Osteoblast (primary cell): ENCODE data around the gene FBN2. TPM values are rescaled to one million over a fixed set of nuclear protein-coding genes. Genes with fewer than 3 reads are reported as not detected.

Source experiments
- DNase-seq: peaks from one replicate; pipeline ENCODE4 v3.0.0; 2011; ENCODE audit warnings: low spot score, mixed read lengths; ENCODE audit not compliant: insufficient read length; ENCODE audit errors: missing footprints
- H2AFZ ChIP-seq: 2 replicates; pipeline ENCODE4 v1.6.0; 2011; ENCODE audit warnings: mild to moderate bottlenecking, low read length
- H3K27ac ChIP-seq: 2 replicates; pipeline ENCODE4 v1.5.1; 2011; ENCODE audit warnings: mild to moderate bottlenecking, low read depth, low read length, moderate library complexity
- H3K27me3 ChIP-seq: 2 replicates; pipeline ENCODE4 v1.6.0; 2012; ENCODE audit warnings: mild to moderate bottlenecking, control low read depth, inconsistent platforms, low read length, moderate library complexity; ENCODE audit not compliant: insufficient read depth
- H3K36me3 ChIP-seq: 2 replicates; pipeline ENCODE4 v1.5.1; 2011; ENCODE audit warnings: mild to moderate bottlenecking, low read length, control low read depth, moderate library complexity; ENCODE audit not compliant: insufficient read depth
- H3K4me1 ChIP-seq: 2 replicates; pipeline ENCODE4 v1.5.1; 2011; ENCODE audit warnings: mild to moderate bottlenecking, low read length, control low read depth, moderate library complexity; ENCODE audit not compliant: insufficient read depth
- H3K4me2 ChIP-seq: 2 replicates; pipeline ENCODE4 v1.6.0; 2011; ENCODE audit warnings: mild to moderate bottlenecking, low read length; ENCODE audit not compliant: insufficient read depth
- H3K4me3 ChIP-seq: fragments of 200-600 bp; sonication (generic); 3 replicates; pipeline ENCODE4 v1.5.1; 2012; ENCODE audit warnings: mild to moderate bottlenecking, low read length, inconsistent platforms; ENCODE audit not compliant: insufficient read depth
- H3K79me2 ChIP-seq: 2 replicates; pipeline ENCODE4 v1.6.0; 2012; ENCODE audit warnings: mild to moderate bottlenecking, low read length, control low read depth, inconsistent platforms; ENCODE audit not compliant: insufficient read depth
- H3K9me3 ChIP-seq: 2 replicates; pipeline ENCODE4 v1.5.1; 2011; ENCODE audit warnings: low read depth, low read length, control low read depth
- H4K20me1 ChIP-seq: 2 replicates; pipeline ENCODE4 v1.6.0; 2012; ENCODE audit warnings: mild to moderate bottlenecking, low read length, control low read depth; ENCODE audit not compliant: insufficient read depth
- total RNA-seq: library from RNA; depleted of rRNA; stranded (reverse); fragments of >200 nt; gene quantifications from 2 replicates; pipeline ENCODE4 v1.2.3, GENCODE V29; 2012
- TF ChIP-seq, protein P1 (sequence below): IDR thresholded peaks from 2 replicates; pipeline ENCODE4 v1.5.1; 2011; ENCODE audit warnings: mild to moderate bottlenecking, low read depth, low read length, moderate library complexity; ENCODE audit errors: extremely low read depth

The FBN2 gene
- total RNA-seq, 1 donor: 16.6 TPM

DNA sequence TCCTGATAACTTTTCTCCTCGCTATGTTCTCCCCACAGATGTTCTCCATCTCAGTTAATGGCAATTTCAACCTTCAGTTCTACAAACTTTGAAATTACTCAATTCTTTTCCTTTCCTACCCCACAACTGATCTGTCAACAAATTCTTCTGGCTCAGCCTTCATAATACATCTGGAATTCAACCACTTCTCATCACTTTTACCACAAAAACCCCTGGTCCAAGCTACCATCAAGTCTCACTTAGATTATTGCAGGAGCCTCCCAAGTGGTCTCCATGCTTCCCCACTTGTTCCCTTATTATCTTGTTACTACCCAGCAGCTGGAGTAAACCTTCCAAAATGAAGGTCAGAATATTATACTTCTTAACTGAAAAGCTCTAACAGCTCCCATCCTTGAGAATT, 110.1 kb downstream of the FBN2 start:
- H3K4me2 ChIP-seq: no peak overlapping the region
- TF ChIP-seq, protein P1, sequence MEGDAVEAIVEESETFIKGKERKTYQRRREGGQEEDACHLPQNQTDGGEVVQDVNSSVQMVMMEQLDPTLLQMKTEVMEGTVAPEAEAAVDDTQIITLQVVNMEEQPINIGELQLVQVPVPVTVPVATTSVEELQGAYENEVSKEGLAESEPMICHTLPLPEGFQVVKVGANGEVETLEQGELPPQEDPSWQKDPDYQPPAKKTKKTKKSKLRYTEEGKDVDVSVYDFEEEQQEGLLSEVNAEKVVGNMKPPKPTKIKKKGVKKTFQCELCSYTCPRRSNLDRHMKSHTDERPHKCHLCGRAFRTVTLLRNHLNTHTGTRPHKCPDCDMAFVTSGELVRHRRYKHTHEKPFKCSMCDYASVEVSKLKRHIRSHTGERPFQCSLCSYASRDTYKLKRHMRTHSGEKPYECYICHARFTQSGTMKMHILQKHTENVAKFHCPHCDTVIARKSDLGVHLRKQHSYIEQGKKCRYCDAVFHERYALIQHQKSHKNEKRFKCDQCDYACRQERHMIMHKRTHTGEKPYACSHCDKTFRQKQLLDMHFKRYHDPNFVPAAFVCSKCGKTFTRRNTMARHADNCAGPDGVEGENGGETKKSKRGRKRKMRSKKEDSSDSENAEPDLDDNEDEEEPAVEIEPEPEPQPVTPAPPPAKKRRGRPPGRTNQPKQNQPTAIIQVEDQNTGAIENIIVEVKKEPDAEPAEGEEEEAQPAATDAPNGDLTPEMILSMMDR: no peak
- no peaks in the 10 kb centered on the region for H3K9me3 ChIP-seq
- H3K27ac ChIP-seq: no peak overlapping the region
- no peak overlapping the region for H2AFZ ChIP-seq
- H3K27me3 ChIP-seq: no peaks in the 10 kb centered on the region
- no peaks in the 10 kb centered on the region for H4K20me1 ChIP-seq
- no peaks in the 10 kb centered on the region for H3K79me2 ChIP-seq
- H3K4me1 ChIP-seq: no peaks in the 10 kb centered on the region
- no peaks in the 10 kb centered on the region for H3K36me3 ChIP-seq
- no peak for DNase-seq
- no peak overlapping the region for H3K4me3 ChIP-seq

DNA sequence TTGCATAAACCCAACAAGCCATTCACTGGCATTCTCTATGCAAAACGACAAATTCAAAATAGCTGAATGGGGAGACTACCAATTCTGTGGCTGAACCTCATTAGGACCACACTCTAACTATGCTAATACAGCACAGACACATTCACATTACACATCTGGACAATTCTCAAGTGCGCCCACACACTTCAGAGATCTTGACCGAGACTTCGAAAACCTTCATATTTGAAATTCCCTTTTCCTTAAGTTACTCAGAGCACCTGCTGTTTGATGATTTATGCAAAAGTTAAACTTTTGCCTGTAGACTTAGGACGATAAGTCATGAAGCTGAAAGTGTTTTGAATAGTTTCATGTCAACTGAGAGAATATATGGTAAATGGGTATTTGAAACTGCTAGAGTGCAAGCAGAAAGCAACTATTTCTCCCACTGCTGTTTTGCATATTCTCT, 111.9 kb downstream of the FBN2 start:
- Histone ChIP-seq H3K4me2 (no peak overlapping the region), H4K20me1 (no peaks in the 10 kb centered on the region), H3K27me3 (no peaks in the 10 kb centered on the region), H3K36me3 (no peaks in the 10 kb centered on the region), H3K4me1 (no peaks in the 10 kb centered on the region), H3K9me3 (no peaks in the 10 kb centered on the region), H3K79me2 (no peaks in the 10 kb centered on the region), H3K27ac (no peak overlapping the region), H3K4me3 (no peak overlapping the region), H2AFZ (no peak overlapping the region)
- DNase-seq: no peak
- TF ChIP-seq, protein P1: no peak

DNA sequence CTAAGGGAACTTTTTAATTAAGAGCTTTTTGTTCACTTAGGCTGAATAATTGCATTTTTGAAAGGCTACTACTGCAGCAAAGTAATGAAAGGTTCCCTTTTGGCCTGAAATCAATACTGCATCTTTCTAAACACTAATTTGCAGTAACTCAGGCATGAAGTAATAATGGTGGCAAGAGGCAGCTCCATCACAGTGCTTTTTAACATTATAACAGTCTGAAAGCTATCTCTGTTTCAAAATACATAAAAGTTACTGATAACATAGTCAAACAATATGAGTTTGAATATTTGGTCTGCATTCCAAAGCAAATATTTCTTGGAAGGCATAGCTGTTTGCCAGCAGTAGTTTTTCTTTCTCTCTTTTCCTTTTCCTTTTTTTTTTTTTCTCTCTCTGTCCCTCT, 113.4 kb downstream of the FBN2 start:
- Histone ChIP-seq H3K79me2 (no peaks in the 10 kb centered on the region), H3K4me2 (no peak overlapping the region), H3K9me3 (no peaks in the 10 kb centered on the region), H3K36me3 (no peaks in the 10 kb centered on the region), H3K27me3 (no peaks in the 10 kb centered on the region), H4K20me1 (no peaks in the 10 kb centered on the region), H3K27ac (no peak overlapping the region), H2AFZ (no peak overlapping the region), H3K4me3 (no peak overlapping the region), H3K4me1 (no peaks in the 10 kb centered on the region)
- no peak for DNase-seq
- TF ChIP-seq, protein P1: no peak

DNA sequence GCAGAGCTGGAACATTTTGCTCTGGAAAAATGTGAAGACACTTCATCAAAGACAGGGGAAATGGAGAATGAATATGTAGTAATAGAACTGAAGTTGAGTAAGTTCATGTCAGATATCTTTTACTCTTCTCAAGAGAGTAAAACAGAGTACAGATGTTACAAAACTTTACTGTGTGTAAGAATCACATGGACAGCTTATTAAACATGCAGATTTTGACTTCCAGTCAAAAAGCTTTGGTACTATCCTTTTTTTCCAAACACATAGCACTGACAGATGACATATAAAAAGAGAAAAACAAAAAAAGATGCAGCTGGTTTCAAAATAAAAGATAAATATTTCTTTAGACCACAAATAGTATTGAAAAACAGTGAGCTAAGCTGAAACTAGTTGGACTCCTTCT, 115.4 kb downstream of the FBN2 start:
- Histone ChIP-seq H3K4me1 (no peaks in the 10 kb centered on the region), H3K4me2 (no peak overlapping the region), H4K20me1 (no peaks in the 10 kb centered on the region), H3K27ac (no peak overlapping the region), H3K9me3 (no peaks in the 10 kb centered on the region), H3K4me3 (no peak overlapping the region), H3K79me2 (no peaks in the 10 kb centered on the region), H2AFZ (no peak overlapping the region), H3K27me3 (no peaks in the 10 kb centered on the region), H3K36me3 (no peaks in the 10 kb centered on the region)
- no peak for DNase-seq
- TF ChIP-seq, protein P1: no peak
